Activated CD8-positive, alpha-beta memory T cell treated with anti-CD3 and anti-CD28 coated beads for 36 hours (primary cell): Measurements from ENCODE around the gene ROR1. TPM values are rescaled to one million over a fixed set of nuclear protein-coding genes. Genes with fewer than 3 reads are reported as not detected.

Source experiments
- CTCF ChIA-PET: fragments of 350-600 bp; sonication (Branson Sonifier 250); formaldehyde crosslinking; loops from one replicate; lab custom pipeline; 2021; ENCODE audit warnings: antibody characterized with exemption; lab: Charles Lee
- POLR2A ChIA-PET: fragments of 350-600 bp; sonication (Branson Sonifier 250); formaldehyde crosslinking; loops from one replicate; lab custom pipeline; 2021; ENCODE audit warnings: antibody characterized with exemption; lab: Charles Lee
- total RNA-seq, 2 experiments: library from RNA; stranded (reverse); gene quantifications; one replicate each; pipeline ENCODE4 v1.2.3, GENCODE V29; 2021

The ROR1 gene
- total RNA-seq, 2 experiments from 2014 or later = not detected

GRCh38 chr1:64131155-64131554, 357.3 kb downstream of the ROR1 start:
- CTCF ChIA-PET = no interaction called here
- POLR2A ChIA-PET = no interaction called here

DNA sequence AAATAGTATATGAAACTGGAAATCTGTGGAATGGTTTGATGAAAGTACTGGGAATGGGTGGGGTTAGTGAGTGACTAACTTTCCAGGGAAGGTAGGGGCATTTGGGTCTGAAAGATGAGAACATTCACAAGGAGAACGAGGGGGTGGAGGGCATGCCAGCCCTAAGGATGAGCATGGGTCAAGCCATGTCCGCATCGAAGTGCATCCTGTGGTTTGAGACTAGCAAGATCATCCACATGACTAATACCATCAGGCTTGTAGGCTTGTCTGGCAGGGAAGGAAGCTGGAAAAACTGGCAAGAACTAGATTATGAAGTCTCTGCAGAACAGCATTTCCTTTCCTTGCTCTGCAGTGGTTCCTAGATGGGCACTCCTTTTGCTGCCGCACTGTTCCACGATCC, 359.2 kb downstream of the ROR1 start:
- ChIA-PET POLR2A (no interaction called here), CTCF (no interaction called here)

DNA sequence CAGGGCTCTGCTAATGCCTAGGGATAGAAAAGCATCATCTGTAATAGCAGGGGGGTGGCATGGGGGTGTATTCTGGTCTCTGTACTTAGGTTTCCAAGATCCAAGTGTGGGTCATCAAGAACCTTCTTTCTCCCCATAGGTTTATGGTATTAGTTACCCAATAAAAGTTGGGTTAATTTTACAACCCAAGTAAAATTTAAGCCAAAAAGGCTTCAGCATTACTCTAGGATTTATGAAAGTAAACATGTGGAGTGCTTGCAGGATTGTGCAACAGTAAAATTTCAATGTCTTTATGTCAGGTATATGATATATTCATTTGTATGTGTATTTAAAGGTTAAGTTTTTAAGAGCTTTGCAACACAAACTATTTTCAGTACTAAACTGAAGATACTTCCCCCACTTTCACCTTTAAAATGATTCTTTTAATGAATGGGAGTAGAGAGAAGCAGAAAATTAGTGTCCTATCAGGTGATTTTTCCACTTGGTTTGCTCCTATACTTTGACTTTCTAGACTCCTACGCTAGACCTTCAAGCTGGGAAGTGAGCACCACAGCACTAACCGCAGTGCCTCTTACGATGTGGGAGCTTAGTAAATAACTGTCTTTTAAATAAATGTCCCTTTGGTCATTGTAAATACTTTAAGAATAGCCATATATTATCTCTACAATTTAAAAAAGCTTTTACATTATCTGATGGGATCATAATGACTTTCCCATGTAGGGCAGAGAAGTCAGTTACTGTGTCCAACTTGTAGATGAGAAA, 361.8 kb downstream of the ROR1 start:
- CTCF ChIA-PET = no interaction called here
- POLR2A ChIA-PET = no interaction called here

GRCh38 chr1:64136296-64136695, 362.5 kb downstream of the ROR1 start:
- ChIA-PET POLR2A (no interaction called here), CTCF (no interaction called here)

DNA sequence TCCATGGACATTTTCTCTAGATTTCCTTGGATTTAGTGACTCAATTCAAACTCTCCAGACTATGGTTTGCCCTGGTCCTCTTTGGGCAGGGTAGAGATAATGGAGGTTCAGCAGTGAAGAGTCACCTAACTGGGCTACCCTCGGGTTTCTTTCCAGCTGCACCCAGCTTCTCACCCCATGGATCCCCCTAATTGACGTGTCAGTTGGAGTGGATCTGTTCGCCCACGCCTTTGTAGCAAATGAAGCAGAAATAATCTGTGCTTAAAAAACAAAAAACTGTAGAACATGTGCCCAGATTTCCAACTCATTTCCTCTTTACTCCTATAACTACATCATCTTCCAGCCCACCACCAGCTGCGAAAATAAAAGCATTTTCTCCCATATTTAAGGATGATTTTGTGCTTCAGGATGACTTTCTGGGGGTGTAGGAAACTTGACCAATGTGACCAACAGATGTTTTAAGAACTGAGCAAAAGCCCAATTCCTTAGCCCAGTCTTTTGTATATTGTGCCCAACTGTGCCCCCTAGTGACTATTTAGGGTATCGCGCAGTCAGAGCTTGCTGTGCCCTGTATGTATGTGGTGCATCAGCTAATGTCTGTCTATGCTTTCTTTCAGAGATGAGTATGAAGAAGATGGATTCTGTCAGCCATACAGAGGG, 363.1 kb downstream of the ROR1 start:
- CTCF ChIA-PET = interaction anchor here (0.9 to 1.2 kb wide), 2 partner anchors 10 to 34 kb away, joined by 3 read pairs; no protein-coding TSS in a partner anchor
- POLR2A ChIA-PET = no interaction called here

GRCh38 chr1:64137412-64137803, 363.6 kb downstream of the ROR1 start:
- POLR2A ChIA-PET = no interaction called here
- CTCF ChIA-PET = interaction anchor here (0.5 to 1.2 kb wide), 3 partner anchors 9 to 686 kb away, joined by 3 read pairs; no protein-coding TSS in a partner anchor

GRCh38 chr1:64139877-64140276, 366.1 kb downstream of the ROR1 start:
- ChIA-PET POLR2A (no interaction called here), CTCF (no interaction called here)

- ChIA-PET CTCF (no interaction called here), POLR2A (no interaction called here)
These were observed 366.8 kb downstream of the ROR1 start for GRCh38 chr1:64140596-64140995.

GRCh38 chr1:64147045-64147724, 373.4 kb downstream of the ROR1 start:
- POLR2A ChIA-PET = no interaction called here

DNA sequence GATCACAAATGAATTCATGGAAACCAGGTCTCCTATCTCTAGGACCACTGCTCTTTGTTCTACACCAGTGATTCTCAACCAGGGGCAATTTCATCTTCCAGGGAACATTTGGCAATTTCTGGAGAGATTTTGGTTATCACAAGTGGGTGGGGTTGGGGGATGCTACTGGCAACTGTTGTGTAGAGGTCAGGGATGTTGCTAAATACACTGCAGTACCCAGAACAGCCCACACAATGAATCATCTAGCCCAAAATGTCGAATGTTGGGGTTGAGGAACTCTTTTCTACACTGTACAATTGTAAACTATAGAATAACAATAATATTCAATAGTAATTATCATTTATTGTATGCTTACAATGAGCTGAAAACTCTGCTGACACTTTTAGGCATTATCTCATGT, 373.9 kb downstream of the ROR1 start:
- ChIA-PET CTCF (interaction anchor here (0.5 kb wide), 1 partner anchor 9 kb away, joined by 4 read pairs; no protein-coding TSS in a partner anchor), POLR2A (no interaction called here)

More at GRCh38 chr1:64147045-64147724, 373.4 kb downstream of the ROR1 start:
- CTCF ChIA-PET = interaction anchor here (0.5 to 1.0 kb wide), 2 partner anchors 9 to 10 kb away, joined by 3 to 4 read pairs; no protein-coding TSS in a partner anchor

- POLR2A ChIA-PET = interaction anchor here (0.6 kb wide), 1 partner anchor 10 kb away, joined by 3 read pairs; no protein-coding TSS in a partner anchor
- CTCF ChIA-PET = no interaction called here
These were observed 376.4 kb downstream of the ROR1 start for GRCh38 chr1:64150266-64150665.

DNA sequence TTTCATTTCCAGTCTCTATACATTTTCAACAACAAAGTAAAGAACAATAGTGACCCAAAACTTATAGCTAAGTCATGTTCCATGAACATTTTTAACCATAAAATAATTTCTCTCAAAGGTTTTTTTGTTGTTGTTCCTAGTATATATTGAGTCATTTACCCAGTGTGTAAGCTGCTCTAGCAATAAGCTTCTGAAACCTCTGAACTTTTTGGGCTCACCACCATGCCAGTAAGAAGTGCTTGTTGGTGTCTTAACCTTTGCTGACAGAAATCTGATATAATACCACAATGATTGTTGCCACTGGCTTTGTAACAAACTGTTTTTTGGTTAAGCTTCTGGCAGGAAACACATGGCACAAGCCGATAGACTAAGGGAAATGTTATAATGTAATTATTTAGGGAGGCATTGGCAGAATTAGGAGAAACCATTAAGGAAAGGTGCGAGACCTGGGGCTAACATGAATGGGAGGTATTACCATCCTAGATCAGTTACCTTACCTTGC, 377.0 kb downstream of the ROR1 start:
- ChIA-PET CTCF (no interaction called here), POLR2A (interaction anchor here (0.6 kb wide), 1 partner anchor 10 kb away, joined by 3 read pairs; no protein-coding TSS in a partner anchor)

- ChIA-PET POLR2A (no interaction called here), CTCF (no interaction called here)
These were observed 381.5 kb downstream of the ROR1 start for GRCh38 chr1:64155278-64155677.

- POLR2A ChIA-PET = no interaction called here
- CTCF ChIA-PET = no interaction called here
These were observed 387.6 kb downstream of the ROR1 start for GRCh38 chr1:64161357-64161941.

DNA sequence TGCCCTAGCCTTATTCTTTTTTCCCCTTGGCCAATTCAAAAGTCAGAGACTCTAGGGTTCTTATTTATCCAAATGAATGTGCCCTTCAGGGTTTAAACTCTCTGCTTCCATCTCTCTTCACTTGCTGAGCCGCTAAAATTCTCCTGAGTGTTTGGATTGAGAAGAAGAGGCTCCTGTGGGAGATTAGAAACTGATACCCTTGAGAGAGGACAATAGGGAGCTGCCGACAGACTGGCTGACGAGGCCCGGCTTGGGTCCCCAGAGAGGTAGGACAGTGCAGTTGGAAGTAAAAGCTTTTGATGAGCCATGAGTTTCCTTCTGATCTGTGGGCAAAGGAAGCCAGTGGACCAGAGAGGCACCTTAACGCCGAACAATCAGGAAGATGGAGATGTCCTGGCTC, 388.3 kb downstream of the ROR1 start:
- POLR2A ChIA-PET = no interaction called here
- CTCF ChIA-PET = no interaction called here

GRCh38 chr1:64162804-64163203, 389.0 kb downstream of the ROR1 start:
- CTCF ChIA-PET = interaction anchor here (0.7 kb wide), 1 partner anchor 1142 kb away, joined by 3 read pairs; no protein-coding TSS in a partner anchor
- POLR2A ChIA-PET = no interaction called here

DNA sequence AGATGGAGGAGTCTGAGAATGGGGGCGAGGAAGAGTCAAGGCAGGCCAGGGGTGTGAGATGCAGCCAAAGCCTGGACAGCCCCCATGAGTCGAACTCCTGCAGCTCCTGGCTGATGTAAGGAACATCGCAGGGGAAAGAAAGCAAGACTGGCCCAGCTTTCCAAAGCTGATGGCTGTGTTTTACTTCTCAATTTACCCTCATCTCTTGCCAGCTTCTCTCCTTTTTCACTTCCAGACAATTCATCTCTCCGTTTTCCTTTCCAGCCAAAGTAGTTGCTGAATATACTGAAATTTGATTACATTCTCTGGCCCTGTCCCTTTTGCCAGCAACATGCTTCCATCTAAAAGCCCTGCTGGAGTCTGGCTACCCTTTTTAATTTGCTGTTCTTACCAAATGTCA, 389.6 kb downstream of the ROR1 start:
- ChIA-PET POLR2A (no interaction called here), CTCF (no interaction called here)

DNA sequence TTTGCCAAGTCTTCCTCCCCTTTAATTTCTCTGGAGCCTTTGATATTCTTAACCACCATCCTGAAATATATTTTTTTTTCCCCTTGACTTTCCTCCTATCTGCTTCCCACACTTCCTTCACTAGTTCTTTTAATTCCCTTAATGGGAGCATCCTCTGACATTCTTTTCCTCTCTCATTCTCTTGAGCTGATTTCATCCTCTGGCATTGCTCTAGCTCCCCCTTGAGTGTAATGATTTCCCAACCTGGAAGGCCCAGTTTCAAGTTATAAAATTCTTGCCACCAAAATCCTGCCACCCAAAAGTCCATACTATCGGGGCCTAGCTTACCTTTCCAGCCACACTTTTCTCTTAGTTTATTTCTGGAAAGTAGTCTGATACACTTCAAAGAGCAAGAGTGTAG, 390.2 kb downstream of the ROR1 start:
- ChIA-PET POLR2A (no interaction called here), CTCF (no interaction called here)

DNA sequence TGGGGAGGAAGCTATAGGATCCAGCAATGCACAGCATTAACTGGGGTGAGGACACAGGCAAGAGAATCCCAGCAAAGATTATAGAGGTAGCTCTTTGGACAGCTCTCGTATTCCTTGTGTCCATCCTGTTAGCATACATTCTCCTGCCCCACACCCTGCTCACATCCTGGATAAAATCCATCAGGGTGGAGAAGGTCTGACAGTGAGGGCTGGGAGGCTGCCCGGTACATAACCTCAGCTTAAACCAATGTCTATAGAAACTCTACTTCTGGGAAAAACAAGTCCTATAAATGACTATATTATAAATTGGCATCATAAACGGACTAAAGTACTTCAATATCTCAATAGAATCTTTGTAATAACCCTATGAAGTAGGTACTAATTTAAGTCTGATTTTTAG, 392.8 kb downstream of the ROR1 start:
- ChIA-PET CTCF (no interaction called here), POLR2A (no interaction called here)
